Endothelial cell of umbilical vein (primary cell): ENCODE data around the gene FRMD5. TPM values are rescaled to one million over a fixed set of nuclear protein-coding genes. Genes with fewer than 3 reads are reported as not detected.

Source experiments
- BruUV-seq: library from RNA; stranded (reverse); fragments of 400-500 nt; replicated peaks from 2 replicates; lab custom pipeline; 2021; lab: Mats Ljungman, UMichigan
- CTCF ChIA-PET: fragments of 300-600, 350-600 bp; sonication (Branson Sonifier 250); formaldehyde crosslinking; loops from one replicate; lab custom pipeline; 2021; ENCODE audit warnings: antibody characterized with exemption, inconsistent platforms; lab: Charles Lee
- POLR2A ChIA-PET: fragments of 300-600, 350-600 bp; sonication (Branson Sonifier 250); formaldehyde crosslinking; loops from one replicate; lab custom pipeline; 2021; ENCODE audit warnings: antibody characterized with exemption, inconsistent platforms; lab: Charles Lee
- DNase-seq: peaks from one replicate; pipeline ENCODE4 v3.0.0-alpha.2; 2011; ENCODE audit warnings: low read depth, low spot score
- FAIRE-seq: peaks from 2 replicates; lab custom pipeline; 2011; peaks lifted over from hg19 to GRCh38; lab: Jason Lieb, UNC
- H2AFZ ChIP-seq: 2 replicates; pipeline ENCODE4 v1.6.0; 2012; ENCODE audit warnings: low read depth, low read length, control low read depth, inconsistent platforms
- H3K27ac ChIP-seq: 2 replicates; pipeline ENCODE4 v1.5.1; 2011; ENCODE audit warnings: low read depth, mild to moderate bottlenecking, control low read depth, low read length, moderate library complexity; ENCODE audit not compliant: insufficient read depth
- H3K27me3 ChIP-seq, 2 experiments: 2 replicates each; pipeline versions ENCODE4 v1.6.0 to v1.6.1; 2011; ENCODE audit warnings: low read length in 2 of 2, mixed read lengths in 1 of 2; ENCODE audit not compliant: control insufficient read depth in 2 of 2, insufficient read depth in 2 of 2
- H3K36me3 ChIP-seq, 2 experiments: 2 replicates in 1 of 2; 3 replicates in 1 of 2; pipeline ENCODE4 v1.5.1; 2011; ENCODE audit warnings: low read length in 2 of 2, mild to moderate bottlenecking in 1 of 2, moderate library complexity in 1 of 2; ENCODE audit not compliant: control insufficient read depth in 2 of 2, insufficient read depth in 2 of 2; ENCODE audit errors: extremely low read depth in 1 of 2
- H3K4me1 ChIP-seq: 3 replicates; pipeline ENCODE4 v1.5.1; 2011; ENCODE audit warnings: mild to moderate bottlenecking, low read length; ENCODE audit not compliant: control insufficient read depth, insufficient read depth; ENCODE audit errors: extremely low read depth
- H3K4me2 ChIP-seq: 2 replicates; pipeline ENCODE4 v1.6.1; 2011; ENCODE audit warnings: low read length, control low read depth, mixed read lengths; ENCODE audit not compliant: insufficient read depth
- H3K4me3 ChIP-seq, 3 experiments: fragments of 200-600 bp in 1 of 3; sonication (generic), shearing (Covaris generic) in 1 of 3; replicated peaks in 1 of 3; 2 replicates each; pipeline ENCODE4 v1.5.1; 2011 to 2016; ENCODE audit warnings: control low read depth in 3 of 3, low read length in 3 of 3, mild to moderate bottlenecking in 2 of 3, inconsistent platforms in 1 of 3, low read depth in 1 of 3, moderate library complexity in 1 of 3; ENCODE audit not compliant: insufficient read depth in 1 of 3
- H3K79me2 ChIP-seq: 2 replicates; pipeline ENCODE4 v1.6.0; 2012; ENCODE audit warnings: low read length, inconsistent platforms; ENCODE audit not compliant: control insufficient read depth, insufficient read depth
- H3K9ac ChIP-seq: replicated peaks from 2 replicates; pipeline ENCODE3; 2011; ENCODE audit warnings: low read length, control low read depth; ENCODE audit not compliant: insufficient read depth; ENCODE audit errors: extremely low read depth
- H3K9me1 ChIP-seq: replicated peaks from 3 replicates; pipeline ENCODE4 v1.6.0; 2011; ENCODE audit warnings: mild to moderate bottlenecking, low read length; ENCODE audit not compliant: control insufficient read depth, insufficient read depth; ENCODE audit errors: extremely low read depth
- H3K9me3 ChIP-seq: replicated peaks from 2 replicates; pipeline ENCODE4 v1.5.1; 2012; ENCODE audit warnings: low read length, inconsistent platforms; ENCODE audit not compliant: control insufficient read depth, insufficient read depth
- H4K20me1 ChIP-seq: replicated peaks from 2 replicates; pipeline ENCODE3; 2011; ENCODE audit warnings: mild to moderate bottlenecking, low read length; ENCODE audit not compliant: control insufficient read depth, insufficient read depth; ENCODE audit errors: extremely low read depth
- EZH2 ChIP-seq: IDR thresholded peaks from 2 replicates; pipeline ENCODE4 v1.6.1; 2012; ENCODE audit warnings: borderline replicate concordance, low read depth, mild to moderate bottlenecking, moderate library complexity, low read length, inconsistent platforms; ENCODE audit not compliant: severe bottlenecking
- FOS ChIP-seq: IDR thresholded peaks from 2 replicates; pipeline ENCODE4 v1.6.1; 2011; ENCODE audit warnings: mild to moderate bottlenecking, low read length, moderate library complexity, borderline replicate concordance; ENCODE audit not compliant: insufficient read depth
- GATA2 ChIP-seq: IDR thresholded peaks from 2 replicates; pipeline ENCODE4 v1.7.0; 2011; ENCODE audit warnings: low read depth, mild to moderate bottlenecking, moderate library complexity, mixed read lengths, low read length; ENCODE audit not compliant: insufficient read length, insufficient read depth
- JUN ChIP-seq: IDR thresholded peaks from 2 replicates; pipeline ENCODE4 v1.6.1; 2011; ENCODE audit warnings: borderline replicate concordance, low read depth; ENCODE audit not compliant: insufficient read length, insufficient read depth
- MYC ChIP-seq: IDR thresholded peaks from one replicate; pipeline ENCODE4 v1.6.1; 2011; ENCODE audit warnings: mild to moderate bottlenecking, low read depth, low read length
- POLR2A ChIP-seq: IDR thresholded peaks from 2 replicates; pipeline ENCODE4 v1.6.1; 2012; ENCODE audit warnings: low read depth, mild to moderate bottlenecking, control low read depth, low read length
- POLR2AphosphoS5 ChIP-seq: IDR thresholded peaks from 2 replicates; pipeline ENCODE4 v1.6.1; 2012; ENCODE audit warnings: low read depth, mild to moderate bottlenecking, control low read depth, low read length, moderate library complexity; ENCODE audit not compliant: insufficient read depth
- dilution Hi-C: fragments of 300-500 bp; cut with MboI; formaldehyde crosslinking; loops from one replicate; pipeline ENCODE4 v1.15.0; 2019; ENCODE audit warnings: low sequenced_read_pairs; ENCODE audit not compliant: extremely low pct_ligation_motif_present
- intact Hi-C: fragments of 100-400 bp; cut with micrococcal nuclease; formaldehyde crosslinking; loops from one replicate; pipeline ENCODE4 v1.10.0; 2022
- polyA plus RNA-seq, 4 experiments: library from polyadenylated mRNA; depleted of rRNA in 3 of 4; stranded (reverse) in 3 of 4; unstranded in 1 of 4; fragments of >200 nt; gene quantifications; 2 replicates each; pipeline versions ENCODE4 v1.2.1 to v1.2.3, GENCODE V29; 2011 to 2012; ENCODE audit warnings: missing spikeins in 1 of 4
- total RNA-seq: library from RNA; stranded (reverse); gene quantifications from 2 replicates; pipeline ENCODE4 v1.2.3, GENCODE V29; 2021
- TF ChIP-seq, protein P1 (sequence below), 2 donors: IDR thresholded peaks; 1 replicate in 1 of 2; 2 replicates in 1 of 2; pipeline ENCODE4 v1.5.1; 2011; ENCODE audit warnings: low read length in 2 of 2, mild to moderate bottlenecking in 2 of 2, moderate library complexity in 2 of 2, control low read depth in 1 of 2, inconsistent platforms in 1 of 2, low read depth in 1 of 2; ENCODE audit not compliant: insufficient read depth in 1 of 2; ENCODE audit errors: extremely low read depth in 1 of 2
- TF ChIP-seq, protein P2 (sequence below): IDR thresholded peaks from 2 replicates; pipeline ENCODE4 v1.6.1; 2011; ENCODE audit not compliant: insufficient read depth, insufficient read length

The FRMD5 gene
- total and polyA plus RNA-seq, 2 donors (not counting 3 experiments of a cell fraction or from before 2014, with no cell fraction given) = 16.7 to 20.2 TPM

DNA sequence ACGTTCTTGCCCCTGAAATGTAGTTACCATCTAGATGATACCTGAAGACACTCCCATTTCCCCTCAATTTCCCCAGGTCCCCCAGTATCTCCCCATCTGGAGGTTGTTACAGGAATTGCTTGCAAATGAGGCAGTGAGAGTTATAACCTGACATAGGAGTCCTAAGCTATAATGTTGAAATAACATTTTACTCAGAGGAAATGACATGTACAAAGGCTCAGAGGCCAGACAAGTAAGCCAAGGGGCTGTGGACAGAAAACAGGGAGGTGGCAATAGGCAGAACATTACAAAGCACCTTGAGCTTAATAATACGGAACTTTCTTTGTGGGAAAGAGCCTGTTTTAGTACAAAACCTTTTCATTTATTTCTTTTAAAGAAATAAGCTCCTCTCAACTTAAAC is 171.9 kb downstream of the FRMD5 start:
- TF ChIP-seq JUN (no peak), EZH2 (no peak), POLR2A (no peak), MYC (no peak), GATA2 (no peak), FOS (no peak), POLR2AphosphoS5 (peak; percentile 43)
- TF ChIP-seq, protein P1, sequence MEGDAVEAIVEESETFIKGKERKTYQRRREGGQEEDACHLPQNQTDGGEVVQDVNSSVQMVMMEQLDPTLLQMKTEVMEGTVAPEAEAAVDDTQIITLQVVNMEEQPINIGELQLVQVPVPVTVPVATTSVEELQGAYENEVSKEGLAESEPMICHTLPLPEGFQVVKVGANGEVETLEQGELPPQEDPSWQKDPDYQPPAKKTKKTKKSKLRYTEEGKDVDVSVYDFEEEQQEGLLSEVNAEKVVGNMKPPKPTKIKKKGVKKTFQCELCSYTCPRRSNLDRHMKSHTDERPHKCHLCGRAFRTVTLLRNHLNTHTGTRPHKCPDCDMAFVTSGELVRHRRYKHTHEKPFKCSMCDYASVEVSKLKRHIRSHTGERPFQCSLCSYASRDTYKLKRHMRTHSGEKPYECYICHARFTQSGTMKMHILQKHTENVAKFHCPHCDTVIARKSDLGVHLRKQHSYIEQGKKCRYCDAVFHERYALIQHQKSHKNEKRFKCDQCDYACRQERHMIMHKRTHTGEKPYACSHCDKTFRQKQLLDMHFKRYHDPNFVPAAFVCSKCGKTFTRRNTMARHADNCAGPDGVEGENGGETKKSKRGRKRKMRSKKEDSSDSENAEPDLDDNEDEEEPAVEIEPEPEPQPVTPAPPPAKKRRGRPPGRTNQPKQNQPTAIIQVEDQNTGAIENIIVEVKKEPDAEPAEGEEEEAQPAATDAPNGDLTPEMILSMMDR (IDR thresholded peaks at IDR 0.05; ENCODE audit: extremely low read depth in 1 of 2, insufficient read depth in 1 of 2, low read depth in 1 of 2, low read length in 2 of 2) = peak; percentile 3 to 25
- TF ChIP-seq, protein P2, sequence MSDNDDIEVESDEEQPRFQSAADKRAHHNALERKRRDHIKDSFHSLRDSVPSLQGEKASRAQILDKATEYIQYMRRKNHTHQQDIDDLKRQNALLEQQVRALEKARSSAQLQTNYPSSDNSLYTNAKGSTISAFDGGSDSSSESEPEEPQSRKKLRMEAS = no peak
- Histone ChIP-seq H3K36me3 (no peaks in the 10 kb centered on the region), H3K79me2 (peaks cover 1% of the 10 kb centered on the region), H3K9me3 (no peaks in the 10 kb centered on the region), H3K4me3 (no peak overlapping the region), H4K20me1 (no peaks in the 10 kb centered on the region), H3K4me2 (peak overlapping the region; percentile 5), H3K4me1 (peaks cover 35% of the 10 kb centered on the region), H2AFZ (peak overlapping the region; percentile 23), H3K9ac (no peak overlapping the region), H3K27me3 (no peaks in the 10 kb centered on the region), H3K27ac (peak overlapping the region; percentile 39), H3K9me1 (no peaks in the 10 kb centered on the region)
- ChIA-PET CTCF (interaction anchor here (0.7 to 4.5 kb wide), 19 partner anchors 10 to 199 kb away, joined by 3 to 26 read pairs (median 4); no protein-coding TSS in a partner anchor), POLR2A (interaction anchor here (0.6 to 0.7 kb wide), 2 partner anchors 21 to 546 kb away, joined by 6 to 10 read pairs; no protein-coding TSS in a partner anchor)
- peak; percentile 68 for DNase-seq
- dilution Hi-C loops (no loop called here), intact Hi-C loops (no loop called here)
- no peak for FAIRE-seq
- no TSS peak for BruUV-seq
